HepG2 (cell line): ENCODE measurements around the gene KCNS1.

Source experiments
- EZH2 ChIP-seq: conservative IDR thresholded peaks from 2 replicates; pipeline ENCODE4 v1.6.1; 2012; ENCODE audit warnings: mild to moderate bottlenecking, low read depth, low read length, moderate library complexity
- KDM3A ChIP-seq: IDR thresholded peaks from 2 replicates; pipeline ENCODE4 v1.6.1; 2018; ENCODE audit warnings: low read depth, missing compliant biosample characterization
- NCOA1 ChIP-seq: sonication (generic); formaldehyde crosslinking; IDR thresholded peaks from 2 replicates; pipeline ENCODE4 v1.9.0; 2021; ENCODE audit warnings: missing genetic modification reagents
- ZNF362 ChIP-seq: sonication (generic); formaldehyde crosslinking; IDR thresholded peaks from 2 replicates; pipeline ENCODE4 v1.4.0; 2020; ENCODE audit warnings: missing genetic modification reagents, mild to moderate bottlenecking, borderline replicate concordance
- TF ChIP-seq, protein P1 (sequence below): sonication (generic); formaldehyde crosslinking; IDR thresholded peaks from 2 replicates; pipeline ENCODE4 v1.5.0; 2020; ENCODE audit warnings: mild to moderate bottlenecking, missing genetic modification reagents, moderate library complexity

- TF ChIP-seq, protein P1, sequence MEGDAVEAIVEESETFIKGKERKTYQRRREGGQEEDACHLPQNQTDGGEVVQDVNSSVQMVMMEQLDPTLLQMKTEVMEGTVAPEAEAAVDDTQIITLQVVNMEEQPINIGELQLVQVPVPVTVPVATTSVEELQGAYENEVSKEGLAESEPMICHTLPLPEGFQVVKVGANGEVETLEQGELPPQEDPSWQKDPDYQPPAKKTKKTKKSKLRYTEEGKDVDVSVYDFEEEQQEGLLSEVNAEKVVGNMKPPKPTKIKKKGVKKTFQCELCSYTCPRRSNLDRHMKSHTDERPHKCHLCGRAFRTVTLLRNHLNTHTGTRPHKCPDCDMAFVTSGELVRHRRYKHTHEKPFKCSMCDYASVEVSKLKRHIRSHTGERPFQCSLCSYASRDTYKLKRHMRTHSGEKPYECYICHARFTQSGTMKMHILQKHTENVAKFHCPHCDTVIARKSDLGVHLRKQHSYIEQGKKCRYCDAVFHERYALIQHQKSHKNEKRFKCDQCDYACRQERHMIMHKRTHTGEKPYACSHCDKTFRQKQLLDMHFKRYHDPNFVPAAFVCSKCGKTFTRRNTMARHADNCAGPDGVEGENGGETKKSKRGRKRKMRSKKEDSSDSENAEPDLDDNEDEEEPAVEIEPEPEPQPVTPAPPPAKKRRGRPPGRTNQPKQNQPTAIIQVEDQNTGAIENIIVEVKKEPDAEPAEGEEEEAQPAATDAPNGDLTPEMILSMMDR (CRISPR knock-in tag): no peak
- TF ChIP-seq ZNF362 (CRISPR knock-in tag) (no peak), EZH2 (no peak), KDM3A (CRISPR knock-in tag) (no peak), NCOA1 (CRISPR knock-in tag) (no peak)
These were observed 9.6 kb downstream of the KCNS1 start for GRCh38 chr20:45091366-45091765.
